Activated effector memory CD4-positive, alpha-beta T cell treated with Interleukin-2 at 50 U/mL for 16 hours (primary cell): ENCODE data around the gene B4GALNT3.
"Not testable (repeated sequence)": the region's sequence is repeated elsewhere in the genome, so short reads cannot be mapped to it uniquely, and the experiment has no call there.

ENCODE experiments used
- DNase-seq: peaks from one replicate; pipeline ENCODE4 v3.0.0-alpha.2; 2020

Gene B4GALNT3

GRCh38 chr12:459430-460258 is at the start of gene B4GALNT3:
Gene B4GALNT3 (plus strand): TSS chr12:459939. CDS start chr12:460377, 438 bp downstream.
- DNase-seq: peak; percentile 35

GRCh38 chr12:414859-415258 is 44.9 kb upstream of the B4GALNT3 start:
- no peak for DNase-seq

GRCh38 chr12:418432-418831 is 41.3 kb upstream of the B4GALNT3 start:
- no peak for DNase-seq

- no peak for DNase-seq
Observed at GRCh38 chr12:422526-422925, 37.2 kb upstream of the B4GALNT3 start.

GRCh38 chr12:435737-436136 is 24.0 kb upstream of the B4GALNT3 start:
- not testable (repeated sequence) for DNase-seq

- DNase-seq: no peak
Observed at GRCh38 chr12:442235-442884, 17.4 kb upstream of the B4GALNT3 start.

GRCh38 chr12:447141-447540 is 12.6 kb upstream of the B4GALNT3 start:
- no peak for DNase-seq

- DNase-seq: no peak
Observed at GRCh38 chr12:449203-449602, 10.5 kb upstream of the B4GALNT3 start.

- DNase-seq: no peak
Observed at GRCh38 chr12:450438-450837, 9.3 kb upstream of the B4GALNT3 start.

- DNase-seq: peak; percentile 18
Observed at GRCh38 chr12:452667-453210, 7.0 kb upstream of the B4GALNT3 start.

- DNase-seq: no peak
Observed at GRCh38 chr12:454833-455232, 4.9 kb upstream of the B4GALNT3 start.

GRCh38 chr12:455821-456220 is 3.9 kb upstream of the B4GALNT3 start:
- no peak for DNase-seq

- no peak for DNase-seq
Observed at GRCh38 chr12:457676-458075, 2.1 kb upstream of the B4GALNT3 start.

- no peak for DNase-seq
Observed at GRCh38 chr12:459050-459429, 699 bp upstream of the B4GALNT3 start.

GRCh38 chr12:460261-461230 is 807 bp downstream of the B4GALNT3 start:
- DNase-seq: peak; percentile 18

- DNase-seq: no peak
Observed at GRCh38 chr12:461425-461824, 1.7 kb downstream of the B4GALNT3 start.

- DNase-seq: no peak
Observed at GRCh38 chr12:462936-463705, 3.4 kb downstream of the B4GALNT3 start.

GRCh38 chr12:464484-465267 is 4.9 kb downstream of the B4GALNT3 start:
- no peak for DNase-seq

GRCh38 chr12:466039-466438 is 6.3 kb downstream of the B4GALNT3 start:
- no peak for DNase-seq

- no peak for DNase-seq
Observed at GRCh38 chr12:466762-467161, 7.0 kb downstream of the B4GALNT3 start.

GRCh38 chr12:467591-467990 is 7.9 kb downstream of the B4GALNT3 start:
- DNase-seq: no peak
